Upper lobe of right lung (tissue), 1 donor: ENCODE data around the gene ALK. TPM values are rescaled to one million over a fixed set of nuclear protein-coding genes. Genes with fewer than 3 reads are reported as not detected.

Source experiments
- ATAC-seq: fragments of 200-7000 bp; cut with Tn5 transposase; one replicate; pipeline ENCODE4 v1.9.1; 2020; ENCODE audit warnings: mild to moderate bottlenecking, moderate library complexity
- DNase-seq: peaks from one replicate; pipeline ENCODE4 v3.0.0-alpha.2; 2020
- H3K27ac ChIP-seq: fragments of 200-600 bp; one replicate; pipeline ENCODE4 v1.8.0; 2022
- H3K27me3 ChIP-seq: fragments of 200-600 bp; one replicate; pipeline ENCODE4 v1.8.0; 2022; ENCODE audit warnings: mild to moderate bottlenecking
- H3K36me3 ChIP-seq: fragments of 200-600 bp; one replicate; pipeline ENCODE4 v1.8.0; 2022
- H3K4me1 ChIP-seq: fragments of 200-600 bp; one replicate; pipeline ENCODE4 v1.8.0; 2022
- H3K4me3 ChIP-seq: fragments of 200-600 bp; one replicate; pipeline ENCODE4 v1.8.0; 2022; ENCODE audit warnings: mild to moderate bottlenecking
- H3K9me3 ChIP-seq: fragments of 200-600 bp; one replicate; pipeline ENCODE4 v1.8.0; 2022
- CTCF ChIP-seq: fragments of 200-600 bp; IDR thresholded peaks from one replicate; pipeline ENCODE4 v1.8.0; 2022; ENCODE audit warnings: antibody characterized with exemption
- intact Hi-C: fragments of 100-400 bp; cut with DNase I; formaldehyde crosslinking; loops from one replicate; pipeline ENCODE4 v1.11.0; 2022
- total RNA-seq: library from RNA; stranded (reverse); fragmentation: NEBNext Ultra II Directional; extraction: Animal tissue kit (Norgen Biotek cat#: 25700); gene quantifications from one replicate; pipeline ENCODE4 v1.2.1, GENCODE V29; 2021
- donor health status: DM: no; HTN: yes; CAD: no; lungs with severe emphysema.

ALK gene
- total RNA-seq, 1 donor from 2014 or later, result not detected

GRCh38 chr2:29573612-29574011 lies 347.8 kb downstream of the ALK start:
- no peaks in the 10 kb centered on the region for H3K36me3 ChIP-seq
- intact Hi-C loops, result no loop called here

GRCh38 chr2:29573147-29573546 lies 348.2 kb downstream of the ALK start:
- Histone ChIP-seq H3K4me1 (no peaks in the 10 kb centered on the region), H3K27me3 (no peaks in the 10 kb centered on the region), H3K36me3 (no peaks in the 10 kb centered on the region), H3K4me3 (no peak overlapping the region), H3K27ac (no peak overlapping the region), H3K9me3 (no peaks in the 10 kb centered on the region)
- intact Hi-C loops, result no loop called here
- no peak for TF ChIP-seq CTCF
- ATAC-seq (no peak), DNase-seq (no peak)

More at GRCh38 chr2:29573612-29574011, 347.8 kb downstream of the ALK start:
- Histone ChIP-seq H3K27me3 (no peaks in the 10 kb centered on the region), H3K4me3 (no peak overlapping the region), H3K9me3 (no peaks in the 10 kb centered on the region), H3K27ac (no peak overlapping the region), H3K4me1 (no peaks in the 10 kb centered on the region)
- DNase-seq (no peak), ATAC-seq (no peak)
- TF ChIP-seq CTCF, result no peak

- no peaks in the 10 kb centered on the region for H3K4me1 ChIP-seq
- H3K27ac ChIP-seq, result no peak overlapping the region
- no peaks in the 10 kb centered on the region for H3K9me3 ChIP-seq
- no peaks in the 10 kb centered on the region for H3K27me3 ChIP-seq
- DNase-seq (no peak), ATAC-seq (no peak)
- H3K36me3 ChIP-seq, result no peaks in the 10 kb centered on the region
- intact Hi-C loops, result no loop called here
- TF ChIP-seq CTCF, result no peak
- H3K4me3 ChIP-seq, result no peak overlapping the region
Observed at GRCh38 chr2:29570539-29570938, 350.8 kb downstream of the ALK start.

GRCh38 chr2:29567906-29568520 lies 353.4 kb downstream of the ALK start:
- no peak for TF ChIP-seq CTCF
- no peak overlapping the region for H3K27ac ChIP-seq
- no peaks in the 10 kb centered on the region for H3K4me1 ChIP-seq
- no peaks in the 10 kb centered on the region for H3K27me3 ChIP-seq
- ATAC-seq, result no peak
- no peak overlapping the region for H3K4me3 ChIP-seq
- H3K9me3 ChIP-seq, result no peaks in the 10 kb centered on the region
- intact Hi-C loops, result no loop called here
- no peak for DNase-seq
- H3K36me3 ChIP-seq, result no peaks in the 10 kb centered on the region

- Histone ChIP-seq H3K36me3 (no peaks in the 10 kb centered on the region), H3K9me3 (no peaks in the 10 kb centered on the region), H3K4me3 (no peak overlapping the region), H3K27me3 (no peaks in the 10 kb centered on the region), H3K27ac (no peak overlapping the region), H3K4me1 (no peaks in the 10 kb centered on the region)
- no peak for ATAC-seq
- intact Hi-C loops, result no loop called here
- no peak for DNase-seq
- no peak for TF ChIP-seq CTCF
Observed at GRCh38 chr2:29563697-29564096, 357.7 kb downstream of the ALK start.

- H3K4me3 ChIP-seq, result no peak overlapping the region
- intact Hi-C loops, result no loop called here
- DNase-seq (no peak), ATAC-seq (no peak)
- no peaks in the 10 kb centered on the region for H3K36me3 ChIP-seq
- no peaks in the 10 kb centered on the region for H3K27me3 ChIP-seq
- H3K4me1 ChIP-seq, result no peaks in the 10 kb centered on the region
- no peak overlapping the region for H3K27ac ChIP-seq
- no peaks in the 10 kb centered on the region for H3K9me3 ChIP-seq
- TF ChIP-seq CTCF, result no peak
Observed at GRCh38 chr2:29562896-29563295, 358.5 kb downstream of the ALK start.
